Thyroid gland (tissue), 4 donors: ENCODE results near the gene LRRFIP1.

Experiments
- CTCF ChIP-seq, 6 experiments: fragments of 200-600 bp in 3 of 6; fragments of 450-650 bp in 3 of 6; sonication (generic) in 3 of 6; IDR thresholded peaks; one replicate each; pipeline ENCODE4 v1.5.1; 2016 to 2019; ENCODE audit warnings: antibody characterized with exemption in 6 of 6, mild to moderate bottlenecking in 2 of 6, inconsistent platforms in 1 of 6, moderate library complexity in 1 of 6
- POLR2A ChIP-seq, 2 donors: fragments of 450-650 bp; IDR thresholded peaks; one replicate each; pipeline ENCODE4 v1.6.1; 2017; ENCODE audit warnings: antibody characterized with exemption in 2 of 2, mild to moderate bottlenecking in 2 of 2, moderate library complexity in 1 of 2

GRCh38 chr2:237604391-237604790 lies 23.0 kb upstream of the LRRFIP1 start:
- TF ChIP-seq CTCF (IDR thresholded peaks at IDR 0.05) (no peak), POLR2A (IDR thresholded peaks at IDR 0.05) (no peak)
